PFSK-1 (cell line): ENCODE results near the gene HMCN2.

Source experiments
- POLR2AphosphoS5 ChIP-seq: IDR thresholded peaks from 2 replicates; pipeline ENCODE4 v1.6.1; 2012; ENCODE audit warnings: low read depth, mild to moderate bottlenecking, control low read depth, low read length, moderate library complexity
- REST ChIP-seq, 2 experiments: IDR thresholded peaks; 2 replicates each; pipeline versions ENCODE4 v1.6.1 to v1.8.0; 2011 to 2012; ENCODE audit warnings: low read depth in 2 of 2, low read length in 2 of 2, control low read depth in 1 of 2, inconsistent platforms in 1 of 2, mild to moderate bottlenecking in 1 of 2, moderate library complexity in 1 of 2; ENCODE audit not compliant: insufficient read depth in 1 of 2
- SIN3A ChIP-seq: IDR thresholded peaks from 2 replicates; pipeline ENCODE4 v1.6.1; 2012; ENCODE audit warnings: mild to moderate bottlenecking, low read length, moderate library complexity, borderline replicate concordance; ENCODE audit not compliant: insufficient read depth
- TAF1 ChIP-seq: IDR thresholded peaks from 2 replicates; pipeline ENCODE4 v1.6.1; 2012; ENCODE audit warnings: low read length, control low read depth, borderline replicate concordance; ENCODE audit not compliant: insufficient read depth

GRCh38 chr9:130382096-130382495, 116.5 kb downstream of the HMCN2 start:
- no peak for TF ChIP-seq SIN3A
- no peak for TF ChIP-seq POLR2AphosphoS5
- TF ChIP-seq REST (IDR thresholded peaks at IDR 0.05; ENCODE audit: insufficient read depth in 1 of 2, low read depth in 2 of 2, low read length in 2 of 2), result no peak
- TF ChIP-seq TAF1, result no peak
